Endothelial cell of umbilical vein (primary cell): ENCODE results near the gene LRP1B. TPM values are rescaled to one million over a fixed set of nuclear protein-coding genes. Genes with fewer than 3 reads are reported as not detected.

ENCODE experiments used
- BruUV-seq: library from RNA; stranded (reverse); fragments of 400-500 nt; replicated peaks from 2 replicates; lab custom pipeline; 2021; lab: Mats Ljungman, UMichigan
- CTCF ChIA-PET: fragments of 300-600, 350-600 bp; sonication (Branson Sonifier 250); formaldehyde crosslinking; loops from one replicate; lab custom pipeline; 2021; ENCODE audit warnings: antibody characterized with exemption, inconsistent platforms; lab: Charles Lee
- POLR2A ChIA-PET: fragments of 300-600, 350-600 bp; sonication (Branson Sonifier 250); formaldehyde crosslinking; loops from one replicate; lab custom pipeline; 2021; ENCODE audit warnings: antibody characterized with exemption, inconsistent platforms; lab: Charles Lee
- DNase-seq: peaks from one replicate; pipeline ENCODE4 v3.0.0-alpha.2; 2011; ENCODE audit warnings: low read depth, low spot score
- FAIRE-seq: peaks from 2 replicates; lab custom pipeline; 2011; peaks lifted over from hg19 to GRCh38; lab: Jason Lieb, UNC
- H2AFZ ChIP-seq: 2 replicates; pipeline ENCODE4 v1.6.0; 2012; ENCODE audit warnings: low read depth, low read length, control low read depth, inconsistent platforms
- H3K27ac ChIP-seq: 2 replicates; pipeline ENCODE4 v1.5.1; 2011; ENCODE audit warnings: low read depth, mild to moderate bottlenecking, control low read depth, low read length, moderate library complexity; ENCODE audit not compliant: insufficient read depth
- H3K27me3 ChIP-seq, 2 experiments: 2 replicates each; pipeline versions ENCODE4 v1.6.0 to v1.6.1; 2011; ENCODE audit warnings: low read length in 2 of 2, mixed read lengths in 1 of 2; ENCODE audit not compliant: control insufficient read depth in 2 of 2, insufficient read depth in 2 of 2
- H3K36me3 ChIP-seq, 2 experiments: 2 replicates in 1 of 2; 3 replicates in 1 of 2; pipeline ENCODE4 v1.5.1; 2011; ENCODE audit warnings: low read length in 2 of 2, mild to moderate bottlenecking in 1 of 2, moderate library complexity in 1 of 2; ENCODE audit not compliant: control insufficient read depth in 2 of 2, insufficient read depth in 2 of 2; ENCODE audit errors: extremely low read depth in 1 of 2
- H3K4me1 ChIP-seq: 3 replicates; pipeline ENCODE4 v1.5.1; 2011; ENCODE audit warnings: mild to moderate bottlenecking, low read length; ENCODE audit not compliant: control insufficient read depth, insufficient read depth; ENCODE audit errors: extremely low read depth
- H3K4me2 ChIP-seq: 2 replicates; pipeline ENCODE4 v1.6.1; 2011; ENCODE audit warnings: low read length, control low read depth, mixed read lengths; ENCODE audit not compliant: insufficient read depth
- H3K4me3 ChIP-seq, 3 experiments: fragments of 200-600 bp in 1 of 3; sonication (generic), shearing (Covaris generic) in 1 of 3; replicated peaks in 1 of 3; 2 replicates each; pipeline ENCODE4 v1.5.1; 2011 to 2016; ENCODE audit warnings: control low read depth in 3 of 3, low read length in 3 of 3, mild to moderate bottlenecking in 2 of 3, inconsistent platforms in 1 of 3, low read depth in 1 of 3, moderate library complexity in 1 of 3; ENCODE audit not compliant: insufficient read depth in 1 of 3
- H3K79me2 ChIP-seq: 2 replicates; pipeline ENCODE4 v1.6.0; 2012; ENCODE audit warnings: low read length, inconsistent platforms; ENCODE audit not compliant: control insufficient read depth, insufficient read depth
- H3K9ac ChIP-seq: replicated peaks from 2 replicates; pipeline ENCODE3; 2011; ENCODE audit warnings: low read length, control low read depth; ENCODE audit not compliant: insufficient read depth; ENCODE audit errors: extremely low read depth
- H3K9me1 ChIP-seq: replicated peaks from 3 replicates; pipeline ENCODE4 v1.6.0; 2011; ENCODE audit warnings: mild to moderate bottlenecking, low read length; ENCODE audit not compliant: control insufficient read depth, insufficient read depth; ENCODE audit errors: extremely low read depth
- H3K9me3 ChIP-seq: replicated peaks from 2 replicates; pipeline ENCODE4 v1.5.1; 2012; ENCODE audit warnings: low read length, inconsistent platforms; ENCODE audit not compliant: control insufficient read depth, insufficient read depth
- H4K20me1 ChIP-seq: replicated peaks from 2 replicates; pipeline ENCODE3; 2011; ENCODE audit warnings: mild to moderate bottlenecking, low read length; ENCODE audit not compliant: control insufficient read depth, insufficient read depth; ENCODE audit errors: extremely low read depth
- CTCF ChIP-seq, 2 donors: IDR thresholded peaks; 1 replicate in 1 of 2; 2 replicates in 1 of 2; pipeline ENCODE4 v1.5.1; 2011; ENCODE audit warnings: low read length in 2 of 2, mild to moderate bottlenecking in 2 of 2, moderate library complexity in 2 of 2, control low read depth in 1 of 2, inconsistent platforms in 1 of 2, low read depth in 1 of 2; ENCODE audit not compliant: insufficient read depth in 1 of 2; ENCODE audit errors: extremely low read depth in 1 of 2
- EZH2 ChIP-seq: IDR thresholded peaks from 2 replicates; pipeline ENCODE4 v1.6.1; 2012; ENCODE audit warnings: borderline replicate concordance, low read depth, mild to moderate bottlenecking, moderate library complexity, low read length, inconsistent platforms; ENCODE audit not compliant: severe bottlenecking
- FOS ChIP-seq: IDR thresholded peaks from 2 replicates; pipeline ENCODE4 v1.6.1; 2011; ENCODE audit warnings: mild to moderate bottlenecking, low read length, moderate library complexity, borderline replicate concordance; ENCODE audit not compliant: insufficient read depth
- GATA2 ChIP-seq: IDR thresholded peaks from 2 replicates; pipeline ENCODE4 v1.7.0; 2011; ENCODE audit warnings: low read depth, mild to moderate bottlenecking, moderate library complexity, mixed read lengths, low read length; ENCODE audit not compliant: insufficient read length, insufficient read depth
- JUN ChIP-seq: IDR thresholded peaks from 2 replicates; pipeline ENCODE4 v1.6.1; 2011; ENCODE audit warnings: borderline replicate concordance, low read depth; ENCODE audit not compliant: insufficient read length, insufficient read depth
- MAX ChIP-seq: IDR thresholded peaks from 2 replicates; pipeline ENCODE4 v1.6.1; 2011; ENCODE audit not compliant: insufficient read depth, insufficient read length
- MYC ChIP-seq: IDR thresholded peaks from one replicate; pipeline ENCODE4 v1.6.1; 2011; ENCODE audit warnings: mild to moderate bottlenecking, low read depth, low read length
- POLR2A ChIP-seq: IDR thresholded peaks from 2 replicates; pipeline ENCODE4 v1.6.1; 2012; ENCODE audit warnings: low read depth, mild to moderate bottlenecking, control low read depth, low read length
- POLR2AphosphoS5 ChIP-seq: IDR thresholded peaks from 2 replicates; pipeline ENCODE4 v1.6.1; 2012; ENCODE audit warnings: low read depth, mild to moderate bottlenecking, control low read depth, low read length, moderate library complexity; ENCODE audit not compliant: insufficient read depth
- dilution Hi-C: fragments of 300-500 bp; cut with MboI; formaldehyde crosslinking; loops from one replicate; pipeline ENCODE4 v1.15.0; 2019; ENCODE audit warnings: low sequenced_read_pairs; ENCODE audit not compliant: extremely low pct_ligation_motif_present
- intact Hi-C: fragments of 100-400 bp; cut with micrococcal nuclease; formaldehyde crosslinking; loops from one replicate; pipeline ENCODE4 v1.10.0; 2022
- polyA plus RNA-seq, 4 experiments: library from polyadenylated mRNA; depleted of rRNA in 3 of 4; stranded (reverse) in 3 of 4; unstranded in 1 of 4; fragments of >200 nt; gene quantifications; 2 replicates each; pipeline versions ENCODE4 v1.2.1 to v1.2.3, GENCODE V29; 2011 to 2012; ENCODE audit warnings: missing spikeins in 1 of 4
- total RNA-seq: library from RNA; stranded (reverse); gene quantifications from 2 replicates; pipeline ENCODE4 v1.2.3, GENCODE V29; 2021

Gene LRP1B
- total and polyA plus RNA-seq, 2 donors (not counting 3 experiments of a cell fraction or from before 2014, with no cell fraction given) = 0.03 to 0.07 TPM

- intact Hi-C loops = loop anchor here (10.0 kb wide), 1 partner anchor 665 kb away; no protein-coding TSS in a partner anchor
- H3K9ac ChIP-seq = no peak overlapping the region
- no peaks in the 10 kb centered on the region for H3K9me1 ChIP-seq
- ChIA-PET CTCF (interaction anchor here (0.9 kb wide), 1 partner anchor 10 kb away, joined by 3 read pairs; no protein-coding TSS in a partner anchor), POLR2A (no interaction called here)
- DNase-seq = no peak
- dilution Hi-C loops = no loop called here
- H3K9me3 ChIP-seq = no peaks in the 10 kb centered on the region
- no peaks in the 10 kb centered on the region for H3K27me3 ChIP-seq
- no peaks in the 10 kb centered on the region for H3K36me3 ChIP-seq
- H3K4me2 ChIP-seq = no peak overlapping the region
- H4K20me1 ChIP-seq = no peaks in the 10 kb centered on the region
- H3K27ac ChIP-seq = no peak overlapping the region
- no peak overlapping the region for H2AFZ ChIP-seq
- no peaks in the 10 kb centered on the region for H3K79me2 ChIP-seq
- no peak overlapping the region for H3K4me3 ChIP-seq
- no TSS peak for BruUV-seq
- no peak for FAIRE-seq
- TF ChIP-seq POLR2AphosphoS5 (no peak), MYC (no peak), POLR2A (no peak), MAX (no peak), JUN (no peak), GATA2 (no peak), CTCF (IDR thresholded peaks at IDR 0.05; ENCODE audit: extremely low read depth in 1 of 2, insufficient read depth in 1 of 2, low read depth in 1 of 2, low read length in 2 of 2) (no peak), EZH2 (no peak), FOS (no peak)
- no peaks in the 10 kb centered on the region for H3K4me1 ChIP-seq
Observed at GRCh38 chr2:142179686-142180085, 48.9 kb upstream of the LRP1B start.
